ENCODE results near the gene HS3ST4. TPM values are rescaled to one million over a fixed set of nuclear protein-coding genes. Genes with fewer than 3 reads are reported as not detected.
A peak's percentile ranks its signal among the peaks of the same experiment; 100 is the strongest.

The HS3ST4 gene
- total and polyA plus RNA-seq, 2 experiments from 2014 or later, result 0.44 to 2.1 TPM

DNA sequence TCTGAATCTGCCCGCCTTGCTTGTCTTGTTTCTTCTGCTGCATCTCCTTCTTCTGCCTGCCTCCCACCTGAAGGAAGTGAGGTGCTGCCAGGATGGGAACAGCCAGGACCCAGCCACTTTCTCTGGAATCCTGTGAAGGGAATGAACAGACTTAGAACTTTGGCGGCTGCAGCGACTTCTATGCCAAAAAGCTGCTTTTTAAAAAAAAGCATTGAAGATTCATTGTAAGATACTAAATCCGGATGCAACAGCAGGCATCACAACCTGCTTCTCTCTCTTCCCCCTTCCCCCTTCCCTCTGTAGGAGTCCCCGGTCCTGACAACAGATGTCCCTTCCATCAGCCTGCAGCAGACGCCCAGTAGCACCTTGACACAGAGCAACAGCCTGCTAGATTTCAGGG lies 176.3 kb downstream of the HS3ST4 start (continued):
- TF ChIP-seq JUNB (IDR thresholded peaks at IDR 0.05; ENCODE audit: unreplicated experiment) (no peak), STAT1 (IDR thresholded peaks at IDR 0.05; ENCODE audit: unreplicated experiment) (no peak), EZH2phosphoT487 (IDR thresholded peaks at IDR 0.05; ENCODE audit: unreplicated experiment) (no peak), NANOG (IDR thresholded peaks at IDR 0.05; ENCODE audit: borderline replicate concordance) (no peak)

DNA sequence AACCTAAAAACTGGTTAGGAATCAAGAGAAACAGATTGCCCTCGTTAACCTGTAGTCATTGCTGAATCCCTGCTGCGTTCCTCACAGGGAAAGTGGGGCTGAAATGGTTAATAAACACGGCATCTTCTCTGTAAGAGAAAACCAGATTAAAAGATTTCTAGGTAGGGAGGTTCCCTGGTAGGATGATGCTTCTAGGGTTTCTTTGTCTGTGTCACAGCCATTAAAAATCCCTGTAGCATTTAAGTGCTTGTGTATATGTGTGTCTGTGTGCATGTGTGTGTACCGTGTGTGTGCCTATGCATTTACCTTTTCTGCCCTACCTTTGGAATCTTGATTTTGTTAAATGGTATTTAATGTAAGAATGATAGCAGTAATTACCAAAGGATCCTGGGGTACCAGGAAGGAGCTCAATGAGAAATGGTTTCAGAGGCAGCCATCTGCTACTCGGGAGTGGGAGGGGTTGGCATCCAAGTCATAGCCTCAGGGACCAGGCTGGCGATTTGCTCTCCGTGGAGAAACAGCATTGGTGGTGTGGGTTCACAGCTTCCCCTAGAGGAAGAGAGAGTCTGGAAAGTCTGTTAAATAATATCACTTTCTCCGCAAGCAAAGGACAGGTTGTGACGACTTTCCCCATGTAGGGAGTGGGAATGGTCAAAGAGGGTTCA lies 177.1 kb downstream of the HS3ST4 start:
- Mint-ChIP-seq H3K27ac (peak overlapping the region; percentile 34; the same call in 1 of the 2 replicates), H3K4me1 (peaks cover 10% of the 10 kb centered on the region), H3K4me3 (no peak overlapping the region), H3K9me3 (peaks cover 72% of the 10 kb centered on the region), H3K36me3 (ENCODE audit: low read depth) (peaks cover 18% of the 10 kb centered on the region), H3K27me3 (ENCODE audit: insufficient read depth, low read depth, poor library complexity) (peaks cover 9% of the 10 kb centered on the region)
- H3K4me3 ChIP-seq, result no peak overlapping the region
- ATAC-seq (no peak), DNase-seq (ENCODE audit: low spot score) (no peak)
- H4K20me1 ChIP-seq (replicated peaks; ENCODE audit: insufficient read depth), result no peaks in the 10 kb centered on the region
- H3K4me2 ChIP-seq, result no peak overlapping the region; the same call in 1 of the 2 replicates
- H3K27ac ChIP-seq (ENCODE audit: low read depth), result no peak overlapping the region
- H3K27me3 ChIP-seq (ENCODE audit: insufficient read depth), result no peaks in the 10 kb centered on the region
- no peaks in the 10 kb centered on the region for H3K36me3 ChIP-seq (ENCODE audit: insufficient read depth)
- no peak overlapping the region for H2AFZ ChIP-seq
- 0 out of 2 replicates have a peak, but pooled peaks cover 3% of the 10 kb centered on the region for H3K9me2 ChIP-seq (ENCODE audit: insufficient read depth)
- TF ChIP-seq CTCF (conservative IDR thresholded peaks at IDR 0.05; ENCODE audit: low read depth in 2 of 2) (no peak), EZH2phosphoT487 (IDR thresholded peaks at IDR 0.05; ENCODE audit: unreplicated experiment) (no peak), STAT1 (IDR thresholded peaks at IDR 0.05; ENCODE audit: unreplicated experiment) (no peak), ZNF331 (CRISPR knock-in tag; IDR thresholded peaks at IDR 0.05; ENCODE audit: low read depth) (no peak), ZNF114 (CRISPR knock-in tag; IDR thresholded peaks at IDR 0.05) (no peak), POLR2AphosphoS5 (IDR thresholded peaks at IDR 0.05; ENCODE audit: low read depth) (no peak), NANOG (IDR thresholded peaks at IDR 0.05; ENCODE audit: borderline replicate concordance) (no peak), EZH2 (IDR thresholded peaks at IDR 0.05; ENCODE audit: low read depth, unreplicated experiment) (no peak), CREB1 (CRISPR knock-in tag; IDR thresholded peaks at IDR 0.05; ENCODE audit: low read depth) (no peak), JUNB (IDR thresholded peaks at IDR 0.05; ENCODE audit: unreplicated experiment) (no peak)
- TF ChIP-seq, protein P1, sequence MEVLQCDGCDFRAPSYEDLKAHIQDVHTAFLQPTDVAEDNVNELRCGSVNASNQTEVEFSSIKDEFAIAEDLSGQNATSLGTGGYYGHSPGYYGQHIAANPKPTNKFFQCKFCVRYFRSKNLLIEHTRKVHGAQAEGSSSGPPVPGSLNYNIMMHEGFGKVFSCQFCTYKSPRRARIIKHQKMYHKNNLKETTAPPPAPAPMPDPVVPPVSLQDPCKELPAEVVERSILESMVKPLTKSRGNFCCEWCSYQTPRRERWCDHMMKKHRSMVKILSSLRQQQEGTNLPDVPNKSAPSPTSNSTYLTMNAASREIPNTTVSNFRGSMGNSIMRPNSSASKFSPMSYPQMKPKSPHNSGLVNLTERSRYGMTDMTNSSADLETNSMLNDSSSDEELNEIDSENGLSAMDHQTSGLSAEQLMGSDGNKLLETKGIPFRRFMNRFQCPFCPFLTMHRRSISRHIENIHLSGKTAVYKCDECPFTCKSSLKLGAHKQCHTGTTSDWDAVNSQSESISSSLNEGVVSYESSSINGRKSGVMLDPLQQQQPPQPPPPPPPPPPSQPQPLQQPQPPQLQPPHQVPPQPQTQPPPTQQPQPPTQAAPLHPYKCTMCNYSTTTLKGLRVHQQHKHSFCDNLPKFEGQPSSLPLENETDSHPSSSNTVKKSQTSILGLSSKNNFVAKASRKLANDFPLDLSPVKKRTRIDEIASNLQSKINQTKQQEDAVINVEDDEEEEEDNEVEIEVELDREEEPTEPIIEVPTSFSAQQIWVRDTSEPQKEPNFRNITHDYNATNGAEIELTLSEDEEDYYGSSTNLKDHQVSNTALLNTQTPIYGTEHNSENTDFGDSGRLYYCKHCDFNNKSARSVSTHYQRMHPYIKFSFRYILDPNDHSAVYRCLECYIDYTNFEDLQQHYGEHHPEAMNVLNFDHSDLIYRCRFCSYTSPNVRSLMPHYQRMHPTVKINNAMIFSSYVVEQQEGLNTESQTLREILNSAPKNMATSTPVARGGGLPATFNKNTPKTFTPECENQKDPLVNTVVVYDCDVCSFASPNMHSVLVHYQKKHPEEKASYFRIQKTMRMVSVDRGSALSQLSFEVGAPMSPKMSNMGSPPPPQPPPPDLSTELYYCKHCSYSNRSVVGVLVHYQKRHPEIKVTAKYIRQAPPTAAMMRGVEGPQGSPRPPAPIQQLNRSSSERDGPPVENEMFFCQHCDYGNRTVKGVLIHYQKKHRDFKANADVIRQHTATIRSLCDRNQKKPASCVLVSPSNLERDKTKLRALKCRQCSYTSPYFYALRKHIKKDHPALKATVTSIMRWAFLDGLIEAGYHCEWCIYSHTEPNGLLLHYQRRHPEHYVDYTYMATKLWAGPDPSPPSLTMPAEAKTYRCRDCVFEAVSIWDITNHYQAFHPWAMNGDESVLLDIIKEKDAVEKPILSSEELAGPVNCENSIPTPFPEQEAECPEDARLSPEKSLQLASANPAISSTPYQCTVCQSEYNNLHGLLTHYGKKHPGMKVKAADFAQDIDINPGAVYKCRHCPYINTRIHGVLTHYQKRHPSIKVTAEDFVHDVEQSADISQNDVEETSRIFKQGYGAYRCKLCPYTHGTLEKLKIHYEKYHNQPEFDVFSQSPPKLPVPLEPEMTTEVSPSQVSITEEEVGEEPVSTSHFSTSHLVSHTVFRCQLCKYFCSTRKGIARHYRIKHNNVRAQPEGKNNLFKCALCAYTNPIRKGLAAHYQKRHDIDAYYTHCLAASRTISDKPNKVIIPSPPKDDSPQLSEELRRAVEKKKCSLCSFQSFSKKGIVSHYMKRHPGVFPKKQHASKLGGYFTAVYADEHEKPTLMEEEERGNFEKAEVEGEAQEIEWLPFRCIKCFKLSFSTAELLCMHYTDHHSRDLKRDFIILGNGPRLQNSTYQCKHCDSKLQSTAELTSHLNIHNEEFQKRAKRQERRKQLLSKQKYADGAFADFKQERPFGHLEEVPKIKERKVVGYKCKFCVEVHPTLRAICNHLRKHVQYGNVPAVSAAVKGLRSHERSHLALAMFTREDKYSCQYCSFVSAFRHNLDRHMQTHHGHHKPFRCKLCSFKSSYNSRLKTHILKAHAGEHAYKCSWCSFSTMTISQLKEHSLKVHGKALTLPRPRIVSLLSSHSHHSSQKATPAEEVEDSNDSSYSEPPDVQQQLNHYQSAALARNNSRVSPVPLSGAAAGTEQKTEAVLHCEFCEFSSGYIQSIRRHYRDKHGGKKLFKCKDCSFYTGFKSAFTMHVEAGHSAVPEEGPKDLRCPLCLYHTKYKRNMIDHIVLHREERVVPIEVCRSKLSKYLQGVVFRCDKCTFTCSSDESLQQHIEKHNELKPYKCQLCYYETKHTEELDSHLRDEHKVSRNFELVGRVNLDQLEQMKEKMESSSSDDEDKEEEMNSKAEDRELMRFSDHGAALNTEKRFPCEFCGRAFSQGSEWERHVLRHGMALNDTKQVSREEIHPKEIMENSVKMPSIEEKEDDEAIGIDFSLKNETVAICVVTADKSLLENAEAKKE (CRISPR knock-in tag; IDR thresholded peaks at IDR 0.05), result no peak
- TF ChIP-seq, protein P2, sequence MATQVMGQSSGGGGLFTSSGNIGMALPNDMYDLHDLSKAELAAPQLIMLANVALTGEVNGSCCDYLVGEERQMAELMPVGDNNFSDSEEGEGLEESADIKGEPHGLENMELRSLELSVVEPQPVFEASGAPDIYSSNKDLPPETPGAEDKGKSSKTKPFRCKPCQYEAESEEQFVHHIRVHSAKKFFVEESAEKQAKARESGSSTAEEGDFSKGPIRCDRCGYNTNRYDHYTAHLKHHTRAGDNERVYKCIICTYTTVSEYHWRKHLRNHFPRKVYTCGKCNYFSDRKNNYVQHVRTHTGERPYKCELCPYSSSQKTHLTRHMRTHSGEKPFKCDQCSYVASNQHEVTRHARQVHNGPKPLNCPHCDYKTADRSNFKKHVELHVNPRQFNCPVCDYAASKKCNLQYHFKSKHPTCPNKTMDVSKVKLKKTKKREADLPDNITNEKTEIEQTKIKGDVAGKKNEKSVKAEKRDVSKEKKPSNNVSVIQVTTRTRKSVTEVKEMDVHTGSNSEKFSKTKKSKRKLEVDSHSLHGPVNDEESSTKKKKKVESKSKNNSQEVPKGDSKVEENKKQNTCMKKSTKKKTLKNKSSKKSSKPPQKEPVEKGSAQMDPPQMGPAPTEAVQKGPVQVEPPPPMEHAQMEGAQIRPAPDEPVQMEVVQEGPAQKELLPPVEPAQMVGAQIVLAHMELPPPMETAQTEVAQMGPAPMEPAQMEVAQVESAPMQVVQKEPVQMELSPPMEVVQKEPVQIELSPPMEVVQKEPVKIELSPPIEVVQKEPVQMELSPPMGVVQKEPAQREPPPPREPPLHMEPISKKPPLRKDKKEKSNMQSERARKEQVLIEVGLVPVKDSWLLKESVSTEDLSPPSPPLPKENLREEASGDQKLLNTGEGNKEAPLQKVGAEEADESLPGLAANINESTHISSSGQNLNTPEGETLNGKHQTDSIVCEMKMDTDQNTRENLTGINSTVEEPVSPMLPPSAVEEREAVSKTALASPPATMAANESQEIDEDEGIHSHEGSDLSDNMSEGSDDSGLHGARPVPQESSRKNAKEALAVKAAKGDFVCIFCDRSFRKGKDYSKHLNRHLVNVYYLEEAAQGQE (IDR thresholded peaks at IDR 0.05; ENCODE audit: unreplicated experiment), result no peak
- H3K4me1 ChIP-seq (ENCODE audit: insufficient read depth), result no peaks in the 10 kb centered on the region
- H3F3A ChIP-seq (replicated peaks; ENCODE audit: low read depth), result no peaks in the 10 kb centered on the region
- no peaks in the 10 kb centered on the region for H3K79me2 ChIP-seq (replicated peaks; ENCODE audit: insufficient read depth)
